Nephron progenitor cell (in vitro differentiated cells): ENCODE measurements around the gene BTG1.
A peak's percentile ranks its signal among the peaks of the same experiment; 100 is the strongest.

Experiments
- DNase-seq: peaks from one replicate; pipeline ENCODE4 v3.0.0; 2021
- H3K27ac Mint-ChIP-seq: 2 replicates; pipeline ENCODE4 v1.8.0; 2021; ENCODE audit warnings: mild to moderate bottlenecking, moderate library complexity, mixed read lengths
- H3K27me3 Mint-ChIP-seq: 2 replicates; pipeline ENCODE4 v1.8.0; 2021; ENCODE audit warnings: mild to moderate bottlenecking, low read depth, mixed read lengths; ENCODE audit not compliant: poor library complexity
- H3K36me3 Mint-ChIP-seq: 2 replicates; pipeline ENCODE4 v1.8.0; 2021; ENCODE audit warnings: low read depth, mixed read lengths
- H3K4me1 Mint-ChIP-seq: 2 replicates; pipeline ENCODE4 v1.8.0; 2021; ENCODE audit warnings: mixed read lengths
- H3K4me3 Mint-ChIP-seq: 2 replicates; pipeline ENCODE4 v1.8.0; 2021; ENCODE audit warnings: mild to moderate bottlenecking, moderate library complexity, mixed read lengths
- H3K9me3 Mint-ChIP-seq: 2 replicates; pipeline ENCODE4 v1.8.0; 2021; ENCODE audit warnings: mild to moderate bottlenecking, moderate library complexity, mixed read lengths
- CTCF ChIP-seq: fragments of 200-600 bp; sonication (generic); IDR thresholded peaks from 2 replicates; pipeline ENCODE4 v1.5.0; 2021; ENCODE audit warnings: antibody characterized with exemption

The BTG1 gene, protein sequence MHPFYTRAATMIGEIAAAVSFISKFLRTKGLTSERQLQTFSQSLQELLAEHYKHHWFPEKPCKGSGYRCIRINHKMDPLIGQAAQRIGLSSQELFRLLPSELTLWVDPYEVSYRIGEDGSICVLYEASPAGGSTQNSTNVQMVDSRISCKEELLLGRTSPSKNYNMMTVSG

DNA sequence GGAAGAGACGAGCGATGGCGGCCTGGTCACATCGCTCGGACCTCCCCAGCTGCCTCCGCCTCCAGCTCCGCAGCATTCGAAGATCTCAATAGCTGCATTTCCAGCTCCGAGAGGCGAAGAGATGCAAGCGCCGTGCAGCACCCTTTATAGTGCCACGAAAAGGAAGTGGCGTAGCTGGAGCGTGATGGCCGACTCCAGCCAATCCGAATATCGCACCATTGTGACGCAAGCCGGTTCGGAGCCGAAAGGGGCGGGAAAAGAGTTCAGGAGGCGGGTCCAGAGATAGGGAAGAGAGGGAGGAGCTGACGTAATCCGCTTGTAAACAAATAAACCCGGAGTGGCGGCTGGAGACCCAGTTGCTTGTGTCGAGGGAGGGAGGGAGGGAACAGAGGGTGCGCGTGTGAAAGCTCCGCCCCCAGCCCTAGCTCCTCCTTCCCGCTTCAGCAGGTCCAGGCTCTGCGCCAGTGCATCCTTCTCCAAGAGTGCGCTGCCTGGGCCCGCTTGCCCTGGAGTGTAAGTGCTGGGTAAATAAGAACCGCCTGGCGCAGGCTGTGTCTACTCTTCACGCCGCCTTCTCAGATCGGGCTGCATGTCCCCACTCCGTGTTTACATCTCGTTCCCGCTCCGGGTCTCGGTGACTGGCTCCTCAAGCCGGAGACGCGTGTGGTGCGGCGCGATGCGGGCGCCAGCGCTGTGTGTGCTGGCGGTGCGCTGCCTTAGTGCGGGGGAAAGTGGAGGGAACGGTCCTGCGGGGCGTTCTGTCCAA is at the start of gene BTG1:
TSS of gene BTG1 (minus strand) at position 116 of the 766 bp plus-strand sequence. CDS start 311 bp downstream, outside the sequence.
- DNase-seq = peak; percentile 97
- Mint-ChIP-seq H3K27me3 (peaks cover 10% of the 10 kb centered on the region), H3K9me3 (no peaks in the 10 kb centered on the region), H3K4me3 (peak within 1 kb of the TSS; percentile 99), H3K36me3 (peaks cover 39% of the 10 kb centered on the region), H3K27ac (peak within 1 kb of the TSS; percentile 100), H3K4me1 (peaks cover 45% of the 10 kb centered on the region)
- no peak for TF ChIP-seq CTCF

GRCh38 chr12:92194561-92194960 is 48.9 kb upstream of the BTG1 start:
- no peak for TF ChIP-seq CTCF
- no peaks in the 10 kb centered on the region for H3K36me3 Mint-ChIP-seq
- peaks cover 6% of the 10 kb centered on the region for H3K9me3 Mint-ChIP-seq
- peaks cover 3% of the 10 kb centered on the region for H3K27me3 Mint-ChIP-seq
- H3K4me1 Mint-ChIP-seq = peaks cover 32% of the 10 kb centered on the region
- no peak overlapping the region for H3K27ac Mint-ChIP-seq
- no peak overlapping the region for H3K4me3 Mint-ChIP-seq
- DNase-seq = no peak

DNA sequence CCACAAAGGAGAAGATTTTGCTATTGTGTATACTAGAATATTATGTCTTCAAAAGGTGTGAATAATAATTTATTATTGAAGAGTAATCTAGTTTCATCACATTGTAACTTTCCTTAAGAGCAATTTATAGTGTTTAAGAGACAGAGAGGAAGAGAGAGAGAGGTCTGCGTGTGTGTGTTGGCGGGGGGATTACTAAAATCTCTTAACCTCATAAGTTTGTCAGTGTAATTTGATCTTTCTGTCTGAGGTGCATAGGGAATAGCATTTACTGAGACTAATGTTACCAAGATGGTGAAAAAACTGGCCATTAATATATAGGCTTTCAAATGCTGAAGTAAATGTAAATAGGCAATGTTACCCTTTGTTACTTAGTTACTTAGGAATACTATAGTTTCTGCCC is 48.2 kb upstream of the BTG1 start:
- DNase-seq = no peak
- TF ChIP-seq CTCF = no peak
- peaks cover 6% of the 10 kb centered on the region for H3K9me3 Mint-ChIP-seq
- no peak overlapping the region for H3K4me3 Mint-ChIP-seq
- H3K27me3 Mint-ChIP-seq = peaks cover 3% of the 10 kb centered on the region
- no peak overlapping the region for H3K27ac Mint-ChIP-seq
- peaks cover 32% of the 10 kb centered on the region for H3K4me1 Mint-ChIP-seq
- H3K36me3 Mint-ChIP-seq = no peaks in the 10 kb centered on the region

DNA sequence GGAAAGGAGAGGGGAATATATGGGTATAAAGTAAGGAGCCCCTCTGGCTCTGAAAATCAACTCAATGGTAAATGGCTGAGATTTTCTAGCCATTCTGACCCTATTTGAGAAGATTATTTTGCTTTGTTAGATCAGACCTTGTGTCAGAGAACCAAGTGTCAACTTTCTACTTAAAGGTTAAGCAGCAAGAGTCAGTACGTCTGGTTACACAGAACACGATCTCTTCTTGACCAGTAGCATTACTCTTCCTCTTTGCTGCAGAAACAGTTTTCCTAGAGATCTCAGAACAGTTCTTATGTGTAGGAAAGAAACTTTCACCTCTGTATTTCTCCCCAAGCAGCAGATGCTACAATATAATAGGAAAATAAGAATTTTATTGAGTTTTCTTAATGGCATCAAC is 47.4 kb upstream of the BTG1 start:
- H3K36me3 Mint-ChIP-seq = no peaks in the 10 kb centered on the region
- H3K4me1 Mint-ChIP-seq = peaks cover 32% of the 10 kb centered on the region
- no peak for DNase-seq
- peaks cover 6% of the 10 kb centered on the region for H3K9me3 Mint-ChIP-seq
- no peak overlapping the region for H3K4me3 Mint-ChIP-seq
- TF ChIP-seq CTCF = no peak
- peaks cover 1% of the 10 kb centered on the region for H3K27me3 Mint-ChIP-seq
- peak overlapping the region; percentile 39 for H3K27ac Mint-ChIP-seq

GRCh38 chr12:92192360-92192759 is 46.7 kb upstream of the BTG1 start:
- Mint-ChIP-seq H3K36me3 (no peaks in the 10 kb centered on the region), H3K4me3 (no peak overlapping the region), H3K9me3 (peaks cover 6% of the 10 kb centered on the region), H3K4me1 (peaks cover 32% of the 10 kb centered on the region), H3K27ac (peak overlapping the region; percentile 84), H3K27me3 (no peaks in the 10 kb centered on the region)
- TF ChIP-seq CTCF = no peak
- no peak for DNase-seq
